ENCODE results near the gene DYNC2LI1.

Gene DYNC2LI1

DNA sequence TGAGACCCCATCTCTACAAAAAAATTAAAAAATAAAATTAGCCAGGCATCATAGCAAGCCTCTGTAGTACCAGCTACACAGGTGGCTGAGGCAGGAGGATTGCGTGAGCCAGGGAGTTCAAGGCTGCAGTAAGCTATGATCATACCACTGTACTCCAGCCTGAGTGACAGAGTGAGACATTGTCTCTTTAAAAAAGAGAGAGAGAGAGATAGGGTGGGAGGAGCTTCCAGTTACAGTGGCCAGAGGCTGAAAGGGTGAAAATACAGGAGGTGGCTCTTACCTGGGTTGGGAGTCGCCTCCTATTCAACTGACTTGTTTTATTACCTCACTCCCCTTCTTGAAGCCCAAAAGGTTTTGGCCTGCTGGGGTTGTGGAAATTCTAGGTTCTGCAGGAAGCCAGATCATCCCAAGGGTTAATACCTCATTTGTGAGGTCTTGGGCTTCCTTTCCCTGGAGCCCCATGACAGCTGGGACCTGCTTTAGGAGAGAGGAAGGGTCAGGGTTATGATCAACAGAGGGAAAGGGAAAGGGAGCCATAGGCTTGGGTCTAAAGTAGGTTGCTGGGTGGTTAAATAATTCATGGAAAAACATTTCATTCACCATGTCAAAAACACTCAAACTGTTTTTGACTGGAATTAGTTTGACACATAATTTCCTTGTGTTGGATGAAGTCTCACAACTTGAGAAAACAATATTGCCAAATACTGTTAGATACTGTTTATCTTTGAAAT is 17.4 kb downstream of the DYNC2LI1 start:
- no peak overlapping the region for H3K27ac Mint-ChIP-seq
- H3K9me3 Mint-ChIP-seq: no peaks in the 10 kb centered on the region
- no peak overlapping the region for H3K4me3 Mint-ChIP-seq
- ATAC-seq: no peak
- H3K4me1 Mint-ChIP-seq: peaks cover 13% of the 10 kb centered on the region
- no peak for DNase-seq
- H3K27me3 Mint-ChIP-seq: no peaks in the 10 kb centered on the region

DNA sequence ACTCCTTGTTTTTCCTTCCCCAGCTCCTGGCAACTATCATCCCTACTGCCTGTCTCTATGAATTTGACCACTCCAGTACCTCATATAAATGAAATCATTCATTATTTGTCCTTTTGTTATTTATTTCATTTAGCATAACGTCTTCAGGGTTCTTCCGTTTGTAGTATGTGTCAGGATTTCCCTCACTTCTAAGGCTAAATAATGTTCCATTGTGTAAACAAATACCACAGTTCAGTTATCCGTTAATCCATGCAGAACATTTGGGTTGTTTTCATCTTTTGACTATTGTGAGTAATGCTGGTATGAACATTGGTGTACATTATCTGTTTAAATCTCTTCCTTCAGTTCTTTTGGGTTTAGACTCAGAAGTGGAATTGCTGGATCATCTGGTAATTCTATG is 18.8 kb downstream of the DYNC2LI1 start:
- Mint-ChIP-seq H3K4me1 (peaks cover 11% of the 10 kb centered on the region), H3K9me3 (no peaks in the 10 kb centered on the region), H3K27me3 (no peaks in the 10 kb centered on the region), H3K4me3 (no peak overlapping the region), H3K27ac (no peak overlapping the region)
- DNase-seq: no peak
- no peak for ATAC-seq

GRCh38 chr2:43794956-43795355 is 21.1 kb downstream of the DYNC2LI1 start:
- H3K4me3 Mint-ChIP-seq: no peak overlapping the region
- no peaks in the 10 kb centered on the region for H3K9me3 Mint-ChIP-seq
- no peaks in the 10 kb centered on the region for H3K4me1 Mint-ChIP-seq
- DNase-seq (no peak), ATAC-seq (no peak)
- no peak overlapping the region for H3K27ac Mint-ChIP-seq
- no peaks in the 10 kb centered on the region for H3K27me3 Mint-ChIP-seq

- H3K27me3 Mint-ChIP-seq: no peaks in the 10 kb centered on the region
- DNase-seq (no peak), ATAC-seq (no peak)
- no peaks in the 10 kb centered on the region for H3K4me1 Mint-ChIP-seq
- H3K9me3 Mint-ChIP-seq: no peaks in the 10 kb centered on the region
- no peak overlapping the region for H3K27ac Mint-ChIP-seq
- no peak overlapping the region for H3K4me3 Mint-ChIP-seq
Measured at GRCh38 chr2:43796206-43796605, 22.4 kb downstream of the DYNC2LI1 start.

DNA sequence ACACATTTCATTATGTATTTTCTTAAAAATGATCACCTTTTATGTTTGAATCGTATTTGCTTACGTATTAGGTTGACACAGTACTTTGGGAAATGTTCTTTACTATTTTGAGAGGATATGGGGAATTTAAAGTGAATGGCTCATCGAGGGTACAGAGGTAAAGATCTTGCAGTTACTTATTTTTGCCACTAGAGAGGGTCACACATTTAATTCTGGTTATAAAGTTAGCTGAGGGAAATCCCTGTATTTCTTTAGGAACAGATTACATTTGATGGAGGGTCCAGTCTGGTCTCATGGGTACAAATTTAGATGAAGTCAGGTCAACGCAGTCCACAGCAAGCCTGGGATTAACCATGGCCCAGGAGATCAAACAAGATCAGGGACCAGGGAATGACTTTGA is 24.5 kb downstream of the DYNC2LI1 start:
- H3K9me3 Mint-ChIP-seq: no peaks in the 10 kb centered on the region
- H3K4me3 Mint-ChIP-seq: no peak overlapping the region
- no peaks in the 10 kb centered on the region for H3K27me3 Mint-ChIP-seq
- no peak for ATAC-seq
- H3K27ac Mint-ChIP-seq: no peak overlapping the region
- no peaks in the 10 kb centered on the region for H3K4me1 Mint-ChIP-seq
- DNase-seq: no peak

- Mint-ChIP-seq H3K4me1 (no peaks in the 10 kb centered on the region), H3K27me3 (no peaks in the 10 kb centered on the region), H3K9me3 (no peaks in the 10 kb centered on the region), H3K4me3 (no peak overlapping the region), H3K27ac (no peak overlapping the region)
- DNase-seq: no peak
- ATAC-seq: no peak
Measured at GRCh38 chr2:43800894-43801293, 27.1 kb downstream of the DYNC2LI1 start.

DNA sequence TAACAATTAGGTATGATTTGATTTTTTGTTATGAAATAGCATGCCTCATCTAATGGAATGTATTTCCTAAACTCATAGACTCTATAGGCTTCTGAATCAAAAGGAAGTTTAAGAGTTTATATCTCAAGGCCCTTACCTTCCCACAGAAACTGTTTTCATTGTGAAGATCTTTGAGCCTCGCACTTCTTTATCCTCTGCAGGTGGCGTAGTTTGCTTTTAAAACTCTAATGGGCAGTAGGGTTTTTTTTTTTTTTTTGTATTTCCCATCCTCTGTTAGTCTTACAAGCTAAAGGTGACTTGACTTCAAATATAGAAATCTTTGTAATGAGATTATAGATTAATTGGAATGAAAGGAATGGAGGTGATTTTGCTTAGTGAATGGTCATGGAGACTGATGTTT is 28.3 kb downstream of the DYNC2LI1 start:
- Mint-ChIP-seq H3K4me3 (no peak overlapping the region), H3K27ac (peak overlapping the region in 1 of 2 donors; percentile 54), H3K4me1 (no peaks in the 10 kb centered on the region), H3K27me3 (no peaks in the 10 kb centered on the region), H3K9me3 (no peaks in the 10 kb centered on the region)
- ATAC-seq: no peak
- DNase-seq: no peak

GRCh38 chr2:43803113-43803512 is 29.3 kb downstream of the DYNC2LI1 start:
- Mint-ChIP-seq H3K9me3 (no peaks in the 10 kb centered on the region), H3K4me1 (no peaks in the 10 kb centered on the region), H3K27me3 (no peaks in the 10 kb centered on the region), H3K4me3 (no peak overlapping the region), H3K27ac (no peak overlapping the region)
- no peak for DNase-seq
- ATAC-seq: no peak

DNA sequence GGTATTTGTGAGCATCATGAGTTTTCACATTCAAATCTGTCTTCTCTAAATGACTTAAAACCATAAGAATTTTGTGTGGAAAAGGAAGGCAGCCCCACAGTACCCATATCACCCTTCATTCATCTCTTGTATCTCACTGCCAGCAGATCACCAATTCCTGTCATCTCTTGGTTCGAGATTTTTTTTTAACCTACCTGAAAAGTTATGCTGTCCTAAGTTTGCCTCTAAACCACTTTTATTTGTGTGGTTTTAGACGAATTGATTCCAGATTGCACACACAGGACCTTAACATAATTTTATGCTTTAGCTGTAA is 32.8 kb downstream of the DYNC2LI1 start:
- no peak overlapping the region for H3K4me3 Mint-ChIP-seq
- H3K9me3 Mint-ChIP-seq: no peaks in the 10 kb centered on the region
- H3K27ac Mint-ChIP-seq: peak overlapping the region in 1 of 2 donors; percentile 47
- H3K4me1 Mint-ChIP-seq: no peaks in the 10 kb centered on the region
- DNase-seq (no peak), ATAC-seq (no peak)
- H3K27me3 Mint-ChIP-seq: no peaks in the 10 kb centered on the region

- no peaks in the 10 kb centered on the region for H3K9me3 Mint-ChIP-seq
- no peaks in the 10 kb centered on the region for H3K4me1 Mint-ChIP-seq
- no peaks in the 10 kb centered on the region for H3K27me3 Mint-ChIP-seq
- H3K27ac Mint-ChIP-seq: no peak overlapping the region
- DNase-seq (no peak), ATAC-seq (no peak)
- no peak overlapping the region for H3K4me3 Mint-ChIP-seq
Measured at GRCh38 chr2:43810452-43810851, 36.6 kb downstream of the DYNC2LI1 start.

GRCh38 chr2:43810888-43811287 is 37.0 kb downstream of the DYNC2LI1 start:
- Mint-ChIP-seq H3K4me1 (no peaks in the 10 kb centered on the region), H3K4me3 (no peak overlapping the region), H3K27ac (no peak overlapping the region), H3K9me3 (no peaks in the 10 kb centered on the region), H3K27me3 (no peaks in the 10 kb centered on the region)
- DNase-seq: no peak
- no peak for ATAC-seq

DNA sequence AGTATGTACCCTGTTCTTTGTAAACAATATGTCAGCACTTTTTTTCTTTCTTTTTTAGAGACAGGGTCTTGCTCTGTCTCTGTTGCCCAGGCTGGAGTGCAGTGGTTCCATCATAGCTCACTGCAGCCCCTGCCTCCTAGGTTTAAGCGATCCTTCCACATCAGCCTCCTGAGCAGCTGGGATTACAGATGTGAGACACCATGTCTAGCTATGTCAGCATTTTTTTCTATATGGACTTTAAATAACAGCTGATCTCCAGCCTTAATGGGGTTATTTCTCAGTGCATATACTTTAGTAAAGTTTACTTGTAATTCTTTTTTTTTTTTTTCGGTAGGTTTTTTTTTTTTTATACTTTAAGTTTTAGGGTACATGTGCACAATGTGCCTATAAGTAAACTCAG is 38.2 kb downstream of the DYNC2LI1 start:
- Mint-ChIP-seq H3K4me1 (no peaks in the 10 kb centered on the region), H3K27ac (no peak overlapping the region), H3K27me3 (no peaks in the 10 kb centered on the region), H3K9me3 (peaks cover 0 to 3% of the 10 kb centered on the region in 2 donors), H3K4me3 (no peak overlapping the region)
- ATAC-seq (no peak), DNase-seq (no peak)

GRCh38 chr2:43812947-43813346 is 39.1 kb downstream of the DYNC2LI1 start:
- Mint-ChIP-seq H3K9me3 (peaks cover 0 to 3% of the 10 kb centered on the region in 2 donors), H3K4me1 (no peaks in the 10 kb centered on the region), H3K4me3 (no peak overlapping the region), H3K27me3 (no peaks in the 10 kb centered on the region), H3K27ac (no peak overlapping the region)
- DNase-seq (no peak), ATAC-seq (no peak)

DNA sequence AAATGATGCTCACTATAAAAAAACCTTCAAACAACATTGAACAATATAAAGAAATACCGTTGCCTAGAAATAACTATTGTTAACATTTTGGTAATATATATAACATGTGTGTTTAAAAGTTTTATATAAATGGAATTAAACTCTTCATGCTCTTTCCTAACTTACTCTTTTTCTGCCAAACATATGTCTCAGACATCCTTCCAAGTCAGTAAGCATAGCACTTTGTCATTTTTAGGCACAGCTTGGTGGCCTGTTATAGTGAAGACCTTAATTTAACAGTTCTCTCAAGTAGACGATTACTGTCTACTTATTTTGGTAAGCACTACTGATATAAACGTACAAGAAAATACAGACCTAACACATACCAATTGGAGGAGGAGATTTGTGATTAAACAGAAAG is 40.9 kb downstream of the DYNC2LI1 start:
- ATAC-seq (no peak), DNase-seq (no peak)
- Mint-ChIP-seq H3K27me3 (no peaks in the 10 kb centered on the region), H3K9me3 (peaks cover 0 to 3% of the 10 kb centered on the region in 2 donors), H3K4me1 (no peaks in the 10 kb centered on the region), H3K4me3 (no peak overlapping the region), H3K27ac (no peak overlapping the region)

- Mint-ChIP-seq H3K27ac (no peak overlapping the region), H3K9me3 (peaks cover 0 to 3% of the 10 kb centered on the region in 2 donors), H3K4me3 (no peak overlapping the region), H3K4me1 (no peaks in the 10 kb centered on the region), H3K27me3 (peaks cover 28% of the 10 kb centered on the region)
- DNase-seq (no peak), ATAC-seq (no peak)
Measured at GRCh38 chr2:43818761-43819160, 44.9 kb downstream of the DYNC2LI1 start.

- DNase-seq: no peak
- no peaks in the 10 kb centered on the region for H3K4me1 Mint-ChIP-seq
- peaks cover 0 to 3% of the 10 kb centered on the region in 2 donors for H3K9me3 Mint-ChIP-seq
- H3K27me3 Mint-ChIP-seq: peaks cover 30% of the 10 kb centered on the region
- H3K4me3 Mint-ChIP-seq: no peak overlapping the region
- ATAC-seq: no peak
- no peak overlapping the region for H3K27ac Mint-ChIP-seq
Measured at GRCh38 chr2:43819491-43820163, 45.8 kb downstream of the DYNC2LI1 start.

DNA sequence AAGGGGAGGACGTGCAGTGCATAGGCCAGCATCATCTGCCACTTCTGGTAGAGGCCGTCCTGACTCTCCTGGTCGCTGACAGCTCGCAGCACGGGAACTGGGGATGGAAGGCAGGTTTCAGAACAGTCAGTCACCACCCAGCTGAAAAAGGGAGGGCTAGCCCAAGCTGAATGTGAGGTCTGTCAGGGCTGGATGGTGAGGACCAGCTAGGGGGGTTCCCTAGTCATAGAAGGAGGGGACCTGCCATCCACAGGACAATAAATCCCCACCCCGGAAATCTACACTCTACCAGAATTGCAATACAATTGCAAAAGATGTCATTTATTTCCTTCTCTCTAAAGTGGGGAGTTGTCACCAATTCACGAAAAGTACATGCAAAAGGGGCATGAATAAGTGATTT is 49.0 kb downstream of the DYNC2LI1 start:
- DNase-seq (no peak), ATAC-seq (no peak)
- Mint-ChIP-seq H3K4me1 (no peaks in the 10 kb centered on the region), H3K27me3 (peaks cover 35% of the 10 kb centered on the region), H3K27ac (no peak overlapping the region), H3K4me3 (no peak overlapping the region), H3K9me3 (no peaks in the 10 kb centered on the region)

All from stimulated activated naive CD8-positive, alpha-beta T cell treated with anti-CD3 and anti-CD28 coated beads, Interleukin-15, amount 100 ng/mL, for 72 hours (primary cell).